HepG2 (cell line): Measurements from ENCODE around the gene HNRNPC. TPM values are rescaled to one million over a fixed set of nuclear protein-coding genes. Genes with fewer than 3 reads are reported as not detected.

Experiments used
- ATF7 ChIP-seq, 2 experiments: fragments of 450-650 bp in 1 of 2; sonication (generic) in 1 of 2; formaldehyde crosslinking in 1 of 2; IDR thresholded peaks; 2 replicates each; pipeline versions ENCODE4 v1.4.0 to v1.6.1; 2016 to 2020; ENCODE audit warnings: antibody characterized with exemption in 1 of 2, mild to moderate bottlenecking in 1 of 2, missing genetic modification reagents in 1 of 2
- BORCS8-MEF2B ChIP-seq: sonication (generic); formaldehyde crosslinking; IDR thresholded peaks from 2 replicates; pipeline ENCODE4 v1.8.0; 2022; ENCODE audit warnings: mild to moderate bottlenecking, missing genetic modification reagents
- DDIT3 ChIP-seq: sonication (generic); formaldehyde crosslinking; IDR thresholded peaks from 2 replicates; pipeline ENCODE4 v1.4.0; 2020; ENCODE audit warnings: mild to moderate bottlenecking, missing genetic modification reagents
- ERF ChIP-seq: IDR thresholded peaks from 2 replicates; pipeline ENCODE4 v1.6.1; 2018; ENCODE audit warnings: missing biosample characterization, missing genetic modification reagents
- GPBP1L1 ChIP-seq: sonication (generic); formaldehyde crosslinking; IDR thresholded peaks from 2 replicates; pipeline ENCODE4 v1.5.0; 2020; ENCODE audit warnings: mild to moderate bottlenecking, missing genetic modification reagents
- JUND ChIP-seq: sonication (generic); formaldehyde crosslinking; IDR thresholded peaks from 2 replicates; pipeline ENCODE4 v1.8.0; 2022; ENCODE audit warnings: mild to moderate bottlenecking, missing genetic modification reagents
- KDM4B ChIP-seq: sonication (generic); formaldehyde crosslinking; IDR thresholded peaks from 2 replicates; pipeline ENCODE4 v1.4.0; 2020; ENCODE audit warnings: missing genetic modification reagents
- MAFK ChIP-seq, 2 experiments: IDR thresholded peaks in 1 of 2; conservative IDR thresholded peaks in 1 of 2; 2 replicates each; pipeline ENCODE4 v1.6.1; 2011; ENCODE audit warnings: improper control_type of control experiment in 2 of 2, low read length in 2 of 2
- SP1 ChIP-seq, 2 experiments: fragments of 450-650 bp in 1 of 2; sonication (generic) in 1 of 2; formaldehyde crosslinking in 1 of 2; IDR thresholded peaks; 2 replicates each; pipeline versions ENCODE4 v1.4.0 to v1.6.1; 2016 to 2020; ENCODE audit warnings: missing genetic modification reagents in 1 of 2
- TAF1 ChIP-seq: sonication (generic); formaldehyde crosslinking; IDR thresholded peaks from 2 replicates; pipeline ENCODE4 v1.4.0; 2020; ENCODE audit warnings: missing genetic modification reagents
- U2AF1 ChIP-seq: fragments of 200-400 bp; formaldehyde crosslinking; optimal IDR thresholded peaks from 2 replicates; pipeline ENCODE3; 2017; ENCODE audit warnings: mild to moderate bottlenecking, low read depth, low read length
- ZBTB40 ChIP-seq, 2 experiments: fragments of 450-650 bp in 1 of 2; sonication (generic) in 1 of 2; formaldehyde crosslinking in 1 of 2; IDR thresholded peaks; 2 replicates each; pipeline versions ENCODE4 v1.6.1 to v1.8.0; 2016 to 2022; ENCODE audit warnings: antibody characterized with exemption in 1 of 2, mild to moderate bottlenecking in 1 of 2, missing genetic modification reagents in 1 of 2
- ZBTB44 ChIP-seq: sonication (generic); formaldehyde crosslinking; IDR thresholded peaks from 2 replicates; pipeline ENCODE4 v1.4.0; 2020; ENCODE audit warnings: missing genetic modification reagents
- ZNF264 ChIP-seq: sonication (generic); formaldehyde crosslinking; IDR thresholded peaks from 2 replicates; pipeline ENCODE4 v1.4.0; 2020; ENCODE audit warnings: missing genetic modification reagents
- ZNF761 ChIP-seq: sonication (generic); formaldehyde crosslinking; conservative IDR thresholded peaks from 2 replicates; pipeline ENCODE4 v1.4.0; 2020; ENCODE audit warnings: mild to moderate bottlenecking, missing genetic modification reagents
- polyA plus RNA-seq, 8 experiments: library from polyadenylated mRNA; depleted of rRNA in 3 of 8; stranded (reverse) in 7 of 8; unstranded in 1 of 8; fragments of >200 nt; fragmentation: Illumina TruSeq in 4 of 8; extraction: Trizol in 4 of 8; gene quantifications; 2 replicates each; pipeline versions ENCODE4 v1.2.1 to v1.2.3, GENCODE V29; 2011 to 2016; ENCODE audit warnings: low read depth in 4 of 8, missing spikeins in 1 of 8, mixed read lengths in 1 of 8; ENCODE audit not compliant: insufficient read depth in 1 of 8
- total RNA-seq, 5 experiments: library from RNA; depleted of rRNA; stranded (reverse); fragments of >200 nt; fragmentation: Illumina TruSeq; extraction: Trizol; gene quantifications; 2 replicates each; pipeline ENCODE4 v1.2.3, GENCODE V29; 2016; ENCODE audit warnings: low read depth in 1 of 5
- TF ChIP-seq, protein P1 (sequence below): sonication (generic); formaldehyde crosslinking; IDR thresholded peaks from 2 replicates; pipeline ENCODE4 v1.4.0; 2020; ENCODE audit warnings: missing genetic modification reagents

HNRNPC gene
- total and polyA plus RNA-seq, 2 of the 13 experiments (the other 11 are each of a cell fraction or from before 2014, with no cell fraction given) = 628 to 1,099 TPM

- no peak for TF ChIP-seq JUND (CRISPR knock-in tag)
- TF ChIP-seq KDM4B = no peak
- no peak for TF ChIP-seq DDIT3
- TF ChIP-seq ZBTB44 = no peak
- no peak for TF ChIP-seq ZBTB40 (IDR thresholded peaks at IDR 0.05)
- no peak for TF ChIP-seq ZBTB40 (CRISPR knock-in tag; IDR thresholded peaks at IDR 0.05)
- no peak for TF ChIP-seq TAF1 (CRISPR knock-in tag)
- TF ChIP-seq ZNF761 (CRISPR knock-in tag) = no peak
- TF ChIP-seq U2AF1 = no peak
- no peak for TF ChIP-seq GPBP1L1 (CRISPR knock-in tag)
- no peak for TF ChIP-seq MAFK (conservative IDR thresholded peaks at IDR 0.05 in 1 of 2, IDR thresholded peaks at IDR 0.05 in 1 of 2; ENCODE audit: low read length in 2 of 2)
- TF ChIP-seq ATF7 (IDR thresholded peaks at IDR 0.05) = no peak
- TF ChIP-seq ATF7 (CRISPR knock-in tag; IDR thresholded peaks at IDR 0.05) = no peak
- TF ChIP-seq BORCS8-MEF2B (CRISPR knock-in tag) = no peak
- TF ChIP-seq, protein P1, sequence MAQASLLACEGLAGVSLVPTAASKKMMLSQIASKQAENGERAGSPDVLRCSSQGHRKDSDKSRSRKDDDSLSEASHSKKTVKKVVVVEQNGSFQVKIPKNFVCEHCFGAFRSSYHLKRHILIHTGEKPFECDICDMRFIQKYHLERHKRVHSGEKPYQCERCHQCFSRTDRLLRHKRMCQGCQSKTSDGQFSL (CRISPR knock-in tag) = no peak
- no peak for TF ChIP-seq ERF (CRISPR knock-in tag)
- TF ChIP-seq SP1 (IDR thresholded peaks at IDR 0.05) = no peak
- no peak for TF ChIP-seq SP1 (CRISPR knock-in tag; IDR thresholded peaks at IDR 0.05)
- no peak for TF ChIP-seq ZNF264 (CRISPR knock-in tag)
These were observed 29.1 kb upstream of the HNRNPC start (continued) for GRCh38 chr14:21298358-21298757.
